ENCODE results near the gene FRMD4B.

DNA sequence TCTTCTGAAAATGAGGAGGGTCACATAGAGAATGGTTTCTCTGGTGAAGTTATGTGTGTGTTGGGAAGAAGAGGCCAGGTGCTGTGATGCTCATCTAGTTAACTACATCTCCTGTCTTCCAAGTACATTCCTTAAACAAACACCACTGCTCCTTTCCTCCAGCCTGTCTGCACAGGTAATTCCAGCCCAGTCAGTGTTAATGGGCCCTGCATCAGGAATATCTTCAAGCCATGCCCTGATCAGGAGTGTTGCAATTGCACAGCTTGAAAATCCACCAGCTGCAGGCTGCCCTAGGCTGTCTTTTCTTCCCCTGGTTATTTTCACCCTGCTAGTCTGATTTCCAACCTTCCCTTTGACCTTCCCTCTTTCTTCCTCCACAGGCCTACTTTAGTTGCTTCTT, 221.6 kb downstream of the FRMD4B start:
- no peak for TF ChIP-seq POLR2A (IDR thresholded peaks at IDR 0.05)
- TF ChIP-seq, protein P1, sequence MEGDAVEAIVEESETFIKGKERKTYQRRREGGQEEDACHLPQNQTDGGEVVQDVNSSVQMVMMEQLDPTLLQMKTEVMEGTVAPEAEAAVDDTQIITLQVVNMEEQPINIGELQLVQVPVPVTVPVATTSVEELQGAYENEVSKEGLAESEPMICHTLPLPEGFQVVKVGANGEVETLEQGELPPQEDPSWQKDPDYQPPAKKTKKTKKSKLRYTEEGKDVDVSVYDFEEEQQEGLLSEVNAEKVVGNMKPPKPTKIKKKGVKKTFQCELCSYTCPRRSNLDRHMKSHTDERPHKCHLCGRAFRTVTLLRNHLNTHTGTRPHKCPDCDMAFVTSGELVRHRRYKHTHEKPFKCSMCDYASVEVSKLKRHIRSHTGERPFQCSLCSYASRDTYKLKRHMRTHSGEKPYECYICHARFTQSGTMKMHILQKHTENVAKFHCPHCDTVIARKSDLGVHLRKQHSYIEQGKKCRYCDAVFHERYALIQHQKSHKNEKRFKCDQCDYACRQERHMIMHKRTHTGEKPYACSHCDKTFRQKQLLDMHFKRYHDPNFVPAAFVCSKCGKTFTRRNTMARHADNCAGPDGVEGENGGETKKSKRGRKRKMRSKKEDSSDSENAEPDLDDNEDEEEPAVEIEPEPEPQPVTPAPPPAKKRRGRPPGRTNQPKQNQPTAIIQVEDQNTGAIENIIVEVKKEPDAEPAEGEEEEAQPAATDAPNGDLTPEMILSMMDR (IDR thresholded peaks at IDR 0.05), result no peak

Measured in adrenal gland (tissue), 5 donors.